ENCODE measurements around the gene PFDN1. TPM values are rescaled to one million over a fixed set of nuclear protein-coding genes. Genes with fewer than 3 reads are reported as not detected.

Gene PFDN1
- total and polyA plus RNA-seq, 9 of the 15 experiments (the other 6 are each of a cell fraction or from before 2014, with no cell fraction given), result 45.5 to 215 (median 78.0) TPM

- TF ChIP-seq NUFIP1 (IDR thresholded peaks at IDR 0.05; ENCODE audit: partially characterized antibody) (no peak), CCNT2 (IDR thresholded peaks at IDR 0.05; ENCODE audit: borderline replicate concordance, extremely low read depth, insufficient read length, low read depth, low read length) (no peak), KAT2B (IDR thresholded peaks at IDR 0.05; ENCODE audit: low read depth, low read length) (no peak), GTF2B (IDR thresholded peaks at IDR 0.05; ENCODE audit: extremely low read depth, insufficient read length) (no peak), SLC30A9 (CRISPR knock-in tag; IDR thresholded peaks at IDR 0.05) (no peak), DACH1 (IDR thresholded peaks at IDR 0.05; ENCODE audit: partially characterized antibody) (no peak), MCM3 (IDR thresholded peaks at IDR 0.05) (no peak), ZNF785 (CRISPR knock-in tag; IDR thresholded peaks at IDR 0.05) (no peak), FOXJ3 (CRISPR knock-in tag; IDR thresholded peaks at IDR 0.05) (no peak), RBM22 (IDR thresholded peaks at IDR 0.05; ENCODE audit: low read depth, low read length, poor library complexity, severe bottlenecking) (no peak), AFF4 (CRISPR knock-in tag; IDR thresholded peaks at IDR 0.05) (no peak), CBFB (CRISPR knock-in tag; IDR thresholded peaks at IDR 0.05) (no peak), RBFOX2 (IDR thresholded peaks at IDR 0.05; ENCODE audit: low read depth, low read length) (peak; percentile 74), TCF7L2 (IDR thresholded peaks at IDR 0.05; ENCODE audit: low read depth, low read length) (no peak), ZNF507 (tag; conservative IDR thresholded peaks at IDR 0.05) (no peak), ZNF354B (CRISPR knock-in tag; IDR thresholded peaks at IDR 0.05) (no peak), ZNF561 (CRISPR knock-in tag; conservative IDR thresholded peaks at IDR 0.05) (no peak), ZNF766 (CRISPR knock-in tag; conservative IDR thresholded peaks at IDR 0.05) (no peak)
- TF ChIP-seq, protein P1, sequence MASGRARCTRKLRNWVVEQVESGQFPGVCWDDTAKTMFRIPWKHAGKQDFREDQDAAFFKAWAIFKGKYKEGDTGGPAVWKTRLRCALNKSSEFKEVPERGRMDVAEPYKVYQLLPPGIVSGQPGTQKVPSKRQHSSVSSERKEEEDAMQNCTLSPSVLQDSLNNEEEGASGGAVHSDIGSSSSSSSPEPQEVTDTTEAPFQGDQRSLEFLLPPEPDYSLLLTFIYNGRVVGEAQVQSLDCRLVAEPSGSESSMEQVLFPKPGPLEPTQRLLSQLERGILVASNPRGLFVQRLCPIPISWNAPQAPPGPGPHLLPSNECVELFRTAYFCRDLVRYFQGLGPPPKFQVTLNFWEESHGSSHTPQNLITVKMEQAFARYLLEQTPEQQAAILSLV (tag; IDR thresholded peaks at IDR 0.05), result no peak
- TF ChIP-seq, protein P2, sequence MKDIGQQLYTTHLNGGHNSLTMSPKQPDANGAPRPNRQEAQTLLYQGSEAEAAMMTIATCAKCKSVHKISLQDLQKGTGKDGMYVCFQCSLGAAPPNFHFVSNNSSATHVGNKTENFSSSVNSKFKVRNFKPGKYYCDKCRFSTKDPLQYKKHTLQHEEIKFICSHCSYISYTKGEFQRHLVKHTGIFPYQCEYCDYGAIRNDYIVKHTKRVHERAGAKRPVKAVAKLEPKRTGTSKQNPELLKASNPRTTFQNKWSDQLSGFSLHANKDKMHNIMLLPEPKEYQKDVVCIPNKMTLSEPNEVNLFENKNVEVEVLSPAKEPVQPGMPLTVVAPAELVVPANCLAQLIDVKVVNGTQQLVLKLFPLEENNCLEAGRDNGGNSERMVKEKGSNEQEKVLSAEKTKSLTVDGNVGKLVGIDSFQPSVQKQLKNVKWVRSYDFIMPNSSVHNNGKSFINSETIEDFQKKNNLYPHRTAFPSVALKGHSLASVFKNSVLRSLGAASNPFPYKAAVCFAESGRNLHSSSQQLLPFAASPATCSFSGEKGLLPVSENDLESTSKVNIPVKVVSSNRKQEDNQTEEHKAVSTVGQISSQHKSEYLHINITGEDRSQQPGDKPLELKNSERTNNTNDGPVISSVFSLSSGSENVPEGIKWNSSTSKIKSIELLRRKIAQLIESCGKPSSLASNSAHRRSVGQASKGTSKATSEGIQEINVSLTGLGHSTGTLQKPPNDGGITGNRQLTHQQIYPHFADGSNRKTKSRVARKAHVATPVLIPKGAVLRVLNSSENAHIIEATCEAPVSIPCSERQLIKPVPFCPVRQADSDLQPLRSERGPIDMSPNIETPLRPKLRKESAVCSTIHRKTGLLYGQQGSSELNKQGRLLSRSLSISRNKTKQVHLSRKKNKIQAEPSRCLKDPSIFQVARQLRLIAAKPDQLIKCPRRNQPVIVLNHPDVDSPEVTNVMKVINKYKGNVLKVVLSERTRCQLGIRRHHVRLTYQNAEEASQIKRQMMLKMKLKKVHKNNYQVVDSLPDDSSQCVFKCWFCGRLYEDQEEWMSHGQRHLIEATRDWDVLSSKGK (CRISPR knock-in tag; IDR thresholded peaks at IDR 0.05), result no peak
Measured at GRCh38 chr5:140302786-140303639, at the start of gene PFDN1 (continued).

Data from K562 (cell line).